AG04450 (cell line): Measurements from ENCODE around the gene TMEM221. TPM values are rescaled to one million over a fixed set of nuclear protein-coding genes. Genes with fewer than 3 reads are reported as not detected.

Experiments
- CTCF ChIA-PET: fragments of 300-600, 350-600 bp; formaldehyde crosslinking; extraction: SDS; loops from one replicate; lab custom pipeline; 2022; ENCODE audit warnings: antibody characterized with exemption, inconsistent platforms; lab: Charles Lee
- POLR2A ChIA-PET: fragments of 350-600 bp; formaldehyde crosslinking; extraction: SDS; loops from one replicate; lab custom pipeline; 2021; ENCODE audit warnings: antibody characterized with exemption, inconsistent platforms; lab: Yijun Ruan, JAX
- DNase-seq: peaks from one replicate; pipeline ENCODE4 v3.0.0-alpha.2; 2011; ENCODE audit warnings: low read depth, low spot score
- H3K27ac ChIP-seq: one replicate; pipeline ENCODE4 v1.5.1; 2012; ENCODE audit warnings: low read depth, low read length, control low read depth
- H3K27me3 ChIP-seq: one replicate; pipeline ENCODE4 v1.6.0; 2012; ENCODE audit warnings: low read length; ENCODE audit not compliant: control insufficient read depth, insufficient read depth
- H3K4me3 ChIP-seq: 2 replicates; pipeline ENCODE4 v1.5.1; 2011; ENCODE audit warnings: mild to moderate bottlenecking, low read depth, low read length, control low read depth
- H3K9me3 ChIP-seq: 2 replicates; pipeline ENCODE4 v1.5.1; 2012; ENCODE audit warnings: low read length; ENCODE audit not compliant: control insufficient read depth, insufficient read depth
- polyA plus RNA-seq: library from polyadenylated mRNA; depleted of rRNA; stranded (reverse); fragments of >200 nt; gene quantifications from 2 replicates; pipeline ENCODE4 v1.2.3, GENCODE V29; 2011
- TF ChIP-seq, protein P1 (sequence below): IDR thresholded peaks from 2 replicates; pipeline ENCODE4 v1.5.1; 2011; ENCODE audit warnings: low read depth, low read length, control low read depth, inconsistent platforms

TMEM221 gene
- polyA plus RNA-seq, 1 experiment = 0.05 TPM

GRCh38 chr19:17409990-17410389, 38.5 kb downstream of the TMEM221 start:
- POLR2A ChIA-PET = no interaction called here
- H3K9me3 ChIP-seq = no peaks in the 10 kb centered on the region
- H3K4me3 ChIP-seq = no peak overlapping the region
- TF ChIP-seq, protein P1, sequence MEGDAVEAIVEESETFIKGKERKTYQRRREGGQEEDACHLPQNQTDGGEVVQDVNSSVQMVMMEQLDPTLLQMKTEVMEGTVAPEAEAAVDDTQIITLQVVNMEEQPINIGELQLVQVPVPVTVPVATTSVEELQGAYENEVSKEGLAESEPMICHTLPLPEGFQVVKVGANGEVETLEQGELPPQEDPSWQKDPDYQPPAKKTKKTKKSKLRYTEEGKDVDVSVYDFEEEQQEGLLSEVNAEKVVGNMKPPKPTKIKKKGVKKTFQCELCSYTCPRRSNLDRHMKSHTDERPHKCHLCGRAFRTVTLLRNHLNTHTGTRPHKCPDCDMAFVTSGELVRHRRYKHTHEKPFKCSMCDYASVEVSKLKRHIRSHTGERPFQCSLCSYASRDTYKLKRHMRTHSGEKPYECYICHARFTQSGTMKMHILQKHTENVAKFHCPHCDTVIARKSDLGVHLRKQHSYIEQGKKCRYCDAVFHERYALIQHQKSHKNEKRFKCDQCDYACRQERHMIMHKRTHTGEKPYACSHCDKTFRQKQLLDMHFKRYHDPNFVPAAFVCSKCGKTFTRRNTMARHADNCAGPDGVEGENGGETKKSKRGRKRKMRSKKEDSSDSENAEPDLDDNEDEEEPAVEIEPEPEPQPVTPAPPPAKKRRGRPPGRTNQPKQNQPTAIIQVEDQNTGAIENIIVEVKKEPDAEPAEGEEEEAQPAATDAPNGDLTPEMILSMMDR = no peak
- no peak for DNase-seq
- peaks cover 7% of the 10 kb centered on the region for H3K27me3 ChIP-seq
- CTCF ChIA-PET = no interaction called here
- H3K27ac ChIP-seq = no peak overlapping the region

DNA sequence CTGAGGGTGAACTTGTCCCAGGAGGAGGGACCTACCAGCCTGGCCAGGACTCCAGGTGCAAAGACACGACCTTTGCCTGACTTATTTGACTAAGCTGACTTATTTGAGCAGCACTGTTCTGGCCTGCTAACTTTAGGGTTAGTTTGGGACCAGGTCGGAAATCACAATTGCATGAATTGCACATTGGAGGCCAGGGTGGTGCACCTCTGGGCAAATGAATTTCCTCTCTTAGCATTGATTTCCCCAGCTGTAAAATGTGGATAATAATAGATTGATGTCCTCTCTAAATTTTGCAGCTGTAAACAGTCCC, 41.6 kb downstream of the TMEM221 start:
- ChIA-PET CTCF (no interaction called here), POLR2A (no interaction called here)
- TF ChIP-seq, protein P1 = no peak
- peaks cover 2% of the 10 kb centered on the region for H3K27me3 ChIP-seq
- no peak overlapping the region for H3K27ac ChIP-seq
- H3K4me3 ChIP-seq = no peak overlapping the region
- no peak for DNase-seq
- no peaks in the 10 kb centered on the region; the same call in 1 of the 2 replicates for H3K9me3 ChIP-seq

- H3K27ac ChIP-seq = no peak overlapping the region
- H3K27me3 ChIP-seq = peaks cover 2% of the 10 kb centered on the region
- TF ChIP-seq, protein P1 = no peak
- ChIA-PET POLR2A (no interaction called here), CTCF (interaction anchor here (1.3 kb wide), 1 partner anchor 16 kb away, joined by 3 read pairs; no protein-coding TSS in a partner anchor)
- no peak for DNase-seq
- no peaks in the 10 kb centered on the region; the same call in 1 of the 2 replicates for H3K9me3 ChIP-seq
- H3K4me3 ChIP-seq = no peak overlapping the region
These were observed 42.2 kb downstream of the TMEM221 start for GRCh38 chr19:17406046-17406886.

DNA sequence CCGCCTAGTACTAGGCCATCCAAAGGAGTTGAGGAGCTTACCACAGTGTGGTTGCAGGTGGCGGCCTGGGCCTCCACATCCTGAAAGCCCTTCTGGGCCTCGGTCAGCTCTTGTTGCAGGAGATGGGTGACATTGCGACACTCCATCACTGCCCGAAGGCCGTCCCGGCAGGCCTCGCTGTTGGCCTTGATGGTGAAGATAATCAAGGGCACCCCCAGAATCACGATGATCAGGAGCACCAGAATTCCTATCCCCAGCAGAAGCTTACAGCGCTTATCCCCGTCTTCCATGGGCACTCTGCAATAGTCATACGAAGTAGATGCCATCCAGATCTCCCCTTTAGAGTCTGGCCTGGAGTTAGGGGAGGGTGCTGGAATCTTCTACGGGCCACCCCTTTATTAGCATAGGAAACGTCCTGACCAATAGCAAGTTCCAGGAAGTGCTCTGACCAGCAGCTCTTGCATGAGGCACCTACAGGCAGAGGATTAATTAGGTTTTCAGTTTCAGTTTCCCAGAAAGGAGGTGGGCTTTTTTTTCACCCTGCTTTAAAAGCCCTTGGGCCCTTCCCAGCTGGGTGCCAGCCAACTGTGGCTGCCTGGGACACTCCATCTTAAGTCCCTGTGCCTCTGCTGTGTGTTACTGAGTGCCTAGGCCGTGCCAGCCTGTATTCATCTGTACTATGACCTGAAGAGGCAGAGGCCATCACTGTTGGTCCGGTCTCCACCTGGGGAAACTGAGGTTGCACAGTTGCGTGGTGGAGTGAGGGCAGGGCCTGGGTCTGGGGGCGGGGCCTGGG, 43.0 kb downstream of the TMEM221 start, which contains the start of gene BST2:
TSS of gene BST2 (minus strand) at position 381 of the 796 bp plus-strand sequence. CDS start at position 326, 55 bp downstream.
- TF ChIP-seq, protein P1 = no peak
- Histone ChIP-seq H3K27ac (no peak within 1 kb of the TSS), H3K27me3 (peaks cover 2% of the 10 kb centered on the region), H3K4me3 (no peak within 1 kb of the TSS), H3K9me3 (no peaks in the 10 kb centered on the region; the same call in 1 of the 2 replicates)
- CTCF ChIA-PET = interaction anchor here (1.3 kb wide), 1 partner anchor 15 kb away, joined by 3 read pairs; no protein-coding TSS in a partner anchor
- DNase-seq = no peak
- POLR2A ChIA-PET = interaction anchor here (0.7 kb wide), 1 partner anchor 14 kb away, joined by 4 read pairs; the partner anchor contains the start of gene MVB12A
